Hematopoietic multipotent progenitor cell (in vitro differentiated cells): Measurements from ENCODE around the gene FOXA3. TPM values are rescaled to one million over a fixed set of nuclear protein-coding genes. Genes with fewer than 3 reads are reported as not detected.
"Not testable (repeated sequence)": the region's sequence is repeated elsewhere in the genome, so short reads cannot be mapped to it uniquely, and the experiment has no call there.

ENCODE experiments used
- DNase-seq, 3 donors: peaks; one replicate each; pipeline ENCODE4 v3.0.0-alpha.2; 2011 to 2015; ENCODE audit warnings: low read depth in 2 of 3, low spot score in 2 of 3
- total RNA-seq: library from RNA; depleted of rRNA; stranded (reverse); fragments of >200 nt; gene quantifications from one replicate; pipeline ENCODE4 v1.2.3, GENCODE V29; 2012

Gene FOXA3
- total RNA-seq, 1 donor, result 1.6 TPM

DNA sequence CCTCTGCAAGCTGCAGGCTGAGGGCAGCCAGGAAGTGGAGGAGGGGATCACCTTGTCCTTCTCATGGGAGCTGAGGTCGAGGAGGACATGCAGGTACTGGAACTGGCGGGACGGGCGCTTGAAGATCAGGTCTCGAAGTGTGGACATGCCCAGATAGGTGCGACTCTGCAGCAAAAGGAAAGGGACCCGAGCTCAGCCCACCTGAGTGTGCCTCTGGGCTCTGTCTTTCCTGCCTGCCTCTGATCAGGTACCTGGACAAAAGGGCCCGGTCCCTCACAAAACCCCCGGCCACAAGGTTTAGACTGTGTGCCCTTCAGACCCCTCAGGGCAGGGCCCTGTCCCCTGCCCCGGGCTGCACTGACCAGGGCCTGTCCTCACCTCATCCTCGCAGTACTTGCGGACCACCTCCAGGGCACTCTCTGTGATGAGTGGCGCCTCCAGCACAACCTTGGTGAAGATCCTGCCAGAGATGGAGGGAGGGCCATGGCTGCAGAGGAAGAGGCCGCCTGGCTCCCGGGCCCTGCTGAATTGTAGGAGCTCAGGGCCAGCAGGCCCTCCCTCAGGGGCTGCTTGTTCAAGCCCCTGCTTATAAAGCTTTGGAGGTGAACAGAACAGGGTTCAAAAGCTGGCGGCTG lies 36.5 kb upstream of the FOXA3 start:
- no peak for DNase-seq

DNA sequence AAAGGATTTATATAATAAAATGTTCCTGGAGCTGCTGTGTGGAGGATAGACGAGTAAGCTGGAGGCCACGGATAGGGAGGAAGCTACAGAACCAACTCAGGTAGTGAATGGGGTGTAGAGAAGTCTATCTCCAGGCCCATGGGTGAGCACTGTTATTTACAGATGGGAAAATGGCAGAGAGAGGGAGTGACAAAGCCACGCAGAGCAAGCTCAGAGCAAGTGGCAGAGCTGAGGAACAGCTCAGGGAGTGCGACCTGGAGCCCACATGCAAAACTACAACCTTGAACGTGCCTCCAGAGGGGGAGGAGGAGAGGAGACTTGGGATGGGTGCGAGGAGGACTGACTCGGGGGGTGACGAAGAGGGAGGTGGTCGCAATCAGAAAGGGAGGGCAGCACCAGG lies 35.6 kb upstream of the FOXA3 start:
- DNase-seq, result no peak

DNA sequence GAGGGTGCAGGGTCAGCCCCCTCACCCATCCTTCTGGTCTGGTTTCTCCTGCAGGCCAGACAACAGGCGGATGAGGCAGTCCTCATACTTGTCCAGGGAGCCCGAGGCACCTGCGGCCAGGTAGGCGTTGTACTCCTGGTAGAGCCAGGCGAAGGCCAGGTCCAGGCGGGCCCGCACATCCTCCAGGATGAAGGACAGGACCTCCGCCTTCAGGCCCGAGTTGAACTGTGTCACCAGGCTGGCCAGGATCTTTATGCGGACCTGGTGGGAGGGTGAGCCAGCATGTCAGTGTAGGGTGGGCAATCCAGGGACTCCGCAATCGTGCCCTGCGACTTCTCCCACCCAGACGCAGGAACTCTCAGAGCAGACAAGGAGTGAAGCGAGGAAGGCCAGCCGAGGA lies 35.2 kb upstream of the FOXA3 start:
- DNase-seq, result no peak

DNA sequence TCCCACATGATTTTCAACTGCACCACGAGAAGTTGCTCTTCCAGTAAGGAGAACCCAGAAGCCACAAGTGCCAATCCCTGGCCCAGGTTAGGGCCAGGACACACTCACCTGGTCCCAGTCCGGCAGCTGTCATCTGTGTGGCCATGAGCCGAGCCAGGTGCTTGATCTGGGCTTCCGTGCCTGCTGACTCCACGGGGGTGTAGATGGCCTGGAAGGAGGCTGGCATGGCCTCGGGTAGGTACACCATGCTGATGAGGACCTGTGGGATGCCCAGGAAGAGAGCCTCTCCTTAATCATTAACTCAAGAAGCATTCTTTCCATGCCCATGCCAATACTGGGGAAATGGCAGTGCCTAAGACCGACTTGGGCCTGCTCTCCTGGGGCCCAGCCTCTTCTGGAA lies 29.2 kb upstream of the FOXA3 start:
- no peak for DNase-seq

DNA sequence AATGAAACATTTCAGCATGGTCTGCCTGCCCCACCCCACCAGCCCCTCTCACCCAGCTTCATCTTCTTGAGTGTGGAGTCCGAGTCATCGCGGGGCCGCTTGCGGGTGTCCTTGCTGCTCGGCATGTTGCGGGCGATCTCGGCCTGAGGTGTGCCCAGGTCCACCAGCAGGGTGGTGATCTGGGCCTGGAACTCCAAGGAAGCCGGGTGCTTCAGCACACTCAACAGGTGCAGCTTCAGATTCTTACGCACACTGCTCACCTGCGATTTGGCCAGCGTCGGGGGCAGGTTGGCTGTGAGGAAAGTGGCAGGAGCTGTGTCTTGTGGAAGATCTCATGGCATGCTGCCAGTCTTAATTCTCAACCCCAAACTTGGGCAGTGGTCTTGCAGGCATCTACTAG lies 21.9 kb upstream of the FOXA3 start:
- no peak for DNase-seq

DNA sequence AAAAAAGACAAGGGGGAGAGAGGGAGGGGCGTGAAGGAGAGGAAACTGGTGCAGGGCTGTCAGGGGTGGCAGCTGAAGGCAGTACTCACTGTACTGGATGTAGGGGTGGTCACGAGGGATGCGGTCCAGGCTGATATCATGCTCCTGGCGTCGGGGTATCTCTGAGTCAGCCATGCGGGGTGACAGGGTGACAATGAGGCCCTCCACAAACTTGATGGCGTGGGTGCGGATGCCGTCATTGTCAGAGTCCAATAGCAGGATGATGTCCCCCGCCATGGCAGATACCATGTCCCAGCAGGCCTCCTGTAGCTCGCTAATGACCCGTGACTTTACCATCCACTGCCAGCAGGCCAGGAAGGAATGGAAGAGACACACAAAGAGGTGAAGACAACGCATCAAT lies 16.5 kb upstream of the FOXA3 start:
- no peak for DNase-seq

DNA sequence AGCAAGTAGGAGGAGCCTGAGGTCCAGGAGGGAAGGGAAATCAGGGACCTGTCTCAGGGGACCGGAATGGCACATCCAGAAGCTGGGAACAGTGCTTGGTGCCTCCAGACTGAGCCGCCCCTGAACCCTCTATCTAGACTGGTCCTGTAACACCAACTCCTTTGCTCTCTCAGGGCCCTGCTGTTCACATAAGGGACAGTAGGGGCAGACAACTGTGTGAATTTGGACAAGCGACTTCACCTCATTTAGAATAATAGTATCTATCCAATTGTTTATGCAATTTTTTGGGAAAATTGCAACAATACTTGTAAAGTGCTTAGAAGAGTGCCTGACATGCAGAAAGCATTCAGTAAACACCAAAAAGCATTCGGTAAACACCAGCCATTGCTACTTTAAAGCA lies 15.2 kb upstream of the FOXA3 start:
- DNase-seq, result no peak

DNA sequence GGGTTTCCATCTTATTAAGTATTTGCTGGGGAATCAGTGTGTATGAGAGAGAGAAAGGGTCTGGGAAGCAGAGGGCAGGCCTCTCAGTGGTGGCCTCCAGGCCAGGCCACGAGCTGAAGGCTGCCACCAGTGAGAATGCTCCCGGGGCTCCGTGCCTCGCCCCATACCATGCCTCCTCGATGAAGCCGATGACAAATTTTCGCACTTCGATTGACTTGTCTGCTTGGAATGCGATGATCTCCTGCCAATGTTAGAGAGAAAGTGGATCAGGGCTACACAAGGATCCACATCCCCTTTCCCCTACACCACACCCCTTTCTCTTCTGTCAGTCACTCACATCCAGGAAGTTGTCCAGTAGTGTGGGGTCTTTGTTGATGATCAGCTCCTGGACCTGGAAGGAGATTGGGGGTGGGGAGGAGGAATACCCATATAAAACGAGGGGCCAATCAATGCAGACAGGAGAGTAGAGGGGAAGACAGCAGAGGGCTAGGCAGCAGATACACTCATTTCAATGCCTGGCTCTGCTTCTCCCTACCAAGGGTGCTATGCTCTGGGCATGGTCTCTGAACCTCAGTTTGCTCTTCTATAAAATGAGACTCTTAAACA lies 11.9 kb upstream of the FOXA3 start:
- no peak for DNase-seq

DNA sequence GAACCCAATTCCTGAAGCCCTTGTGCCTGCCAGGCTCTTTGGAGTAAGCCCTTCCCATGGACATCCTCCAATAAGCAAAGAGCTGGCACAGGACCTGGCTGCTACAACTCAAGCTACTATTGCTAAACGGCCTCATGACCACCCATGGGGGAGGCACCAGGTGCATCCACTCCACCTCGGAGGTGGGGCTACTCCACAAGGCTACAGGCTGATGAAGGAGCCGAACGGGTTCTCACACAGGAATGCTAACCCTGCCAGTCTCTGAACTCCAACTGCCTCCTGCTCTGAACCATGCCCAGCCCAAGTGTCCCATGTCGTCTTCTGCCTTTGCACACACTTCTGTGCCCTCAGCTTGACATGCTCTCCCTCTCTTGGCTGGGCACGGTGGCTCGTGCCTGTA lies 11.1 kb upstream of the FOXA3 start:
- no peak for DNase-seq

DNA sequence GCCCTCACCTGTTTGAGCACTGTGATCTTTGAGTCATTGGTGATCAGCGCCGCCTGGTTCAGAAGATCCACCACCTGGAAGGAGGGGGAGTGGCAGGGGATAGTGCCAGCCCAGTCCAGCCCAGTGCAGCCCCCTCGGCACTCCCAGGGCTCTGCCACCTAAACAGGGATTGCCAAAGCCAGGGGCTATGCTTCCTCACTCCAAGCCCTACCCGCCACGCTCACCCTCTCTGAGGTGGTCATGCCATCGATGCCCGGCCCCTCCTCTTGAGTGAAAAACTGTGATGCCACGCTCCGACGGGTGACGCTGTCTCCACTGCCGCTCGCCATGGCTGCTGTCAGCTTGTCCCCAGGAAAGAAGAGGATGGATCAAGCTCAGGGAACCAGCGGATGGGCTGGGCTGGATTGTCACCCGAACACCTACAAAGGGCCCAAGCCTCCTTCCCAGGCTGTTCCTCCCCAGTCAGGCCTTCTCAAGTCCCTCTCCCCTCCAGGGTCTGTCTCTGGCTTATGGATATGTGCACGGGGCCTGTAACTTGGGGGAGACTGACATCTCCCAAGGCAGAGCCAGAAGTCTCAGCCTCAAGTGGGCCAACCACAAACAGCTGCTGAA lies 9.9 kb upstream of the FOXA3 start:
- no peak for DNase-seq

DNA sequence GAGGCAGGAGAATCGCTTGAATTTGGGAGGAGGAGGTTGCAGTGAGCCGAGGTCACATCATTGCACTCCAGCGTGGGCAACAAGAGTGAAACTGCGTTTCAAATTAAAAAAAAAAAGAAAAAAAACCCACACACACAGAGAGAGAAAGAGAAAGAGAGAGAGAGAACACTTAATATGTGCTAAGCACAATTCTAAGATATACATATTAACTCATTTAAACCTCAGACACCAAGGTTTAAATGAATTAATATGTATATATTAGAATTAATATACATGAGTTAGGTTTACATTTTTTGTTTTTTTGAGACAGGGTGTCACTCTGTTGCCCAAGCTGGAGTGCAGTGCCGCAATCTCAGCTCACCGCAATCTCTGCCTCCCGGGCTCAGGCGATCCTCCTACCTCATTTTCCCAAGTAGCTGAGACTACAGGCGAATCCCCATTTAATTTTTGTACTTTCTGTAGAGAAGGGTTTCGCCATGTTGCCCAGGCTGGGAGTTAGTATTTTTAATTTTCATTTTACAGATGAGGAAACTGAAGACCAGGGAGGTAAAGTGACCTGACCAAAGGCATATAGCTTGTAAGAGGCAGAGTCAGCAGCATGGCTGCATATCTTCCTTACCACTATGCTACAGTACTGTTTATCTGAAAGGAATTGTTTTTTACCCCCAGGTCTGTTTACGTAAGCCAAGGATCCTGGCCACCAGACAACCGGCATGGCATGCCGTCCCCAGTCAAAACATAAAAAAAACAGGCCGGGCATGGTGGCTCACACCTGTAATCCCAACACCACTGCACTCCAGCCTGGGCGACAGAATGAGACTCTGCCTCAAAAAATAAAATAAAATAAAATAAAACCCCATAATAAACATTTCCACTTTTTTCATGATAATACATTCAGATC lies 3.5 kb upstream of the FOXA3 start:
- no peak for DNase-seq

DNA sequence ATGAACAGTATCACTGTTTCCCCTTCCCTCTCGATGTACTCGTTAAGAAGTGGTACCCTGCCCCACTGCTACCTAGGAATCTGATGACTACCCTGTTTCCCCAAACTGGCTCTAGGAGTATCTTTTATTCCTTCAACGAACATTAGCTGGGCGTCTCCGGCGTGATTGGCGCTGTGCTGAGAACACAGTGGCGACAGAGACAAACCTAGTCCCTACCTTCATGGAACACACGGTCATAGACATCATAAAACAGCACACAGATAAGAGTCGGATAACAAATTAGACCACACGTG lies 1.9 kb upstream of the FOXA3 start:
- no peak for DNase-seq

DNA sequence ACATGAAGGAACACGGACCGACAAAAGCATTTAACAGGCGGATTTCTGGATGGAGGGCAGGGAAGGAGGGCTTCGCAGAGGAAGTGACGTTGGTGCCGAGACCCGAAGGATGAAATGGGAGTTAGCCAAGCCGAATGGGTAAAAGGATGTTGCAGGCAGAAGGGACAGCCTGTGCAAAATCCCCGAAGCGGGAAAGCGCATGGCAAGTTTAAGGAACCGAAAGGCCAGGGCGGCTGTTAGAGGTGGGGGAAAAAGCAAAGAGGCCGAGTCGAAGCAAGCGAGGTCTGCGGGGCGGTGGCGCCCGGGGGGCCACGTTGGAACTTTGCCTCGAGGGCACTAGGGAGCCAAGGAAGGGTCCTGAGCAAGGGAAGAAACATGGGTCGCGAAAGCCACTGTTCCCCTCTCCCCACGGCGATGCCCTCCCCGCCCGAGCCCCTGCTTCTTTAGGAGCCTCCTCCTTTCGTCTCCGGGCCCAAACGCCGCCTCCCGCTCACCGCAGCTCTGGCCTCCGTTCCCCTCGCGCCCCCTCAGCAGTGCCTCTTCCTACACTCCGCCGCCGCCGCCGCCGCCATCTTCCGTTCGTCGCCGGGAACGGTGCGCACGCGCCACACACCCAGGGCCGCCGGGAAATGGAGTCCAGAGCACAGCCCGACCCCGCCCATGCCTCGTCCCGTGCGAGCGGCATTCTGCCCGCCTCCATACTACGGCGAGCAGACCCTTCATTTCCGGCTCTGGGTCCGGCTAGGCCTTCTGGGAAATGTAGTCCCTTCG lies 1.4 kb upstream of the FOXA3 start, which contains the start of gene SYMPK:
Gene SYMPK (minus strand): TSS at position 584 of the 771 bp plus-strand sequence. CDS start 8,652 bp downstream, outside the sequence.
- DNase-seq, result peak; percentile 93 to 99 (median 98)

DNA sequence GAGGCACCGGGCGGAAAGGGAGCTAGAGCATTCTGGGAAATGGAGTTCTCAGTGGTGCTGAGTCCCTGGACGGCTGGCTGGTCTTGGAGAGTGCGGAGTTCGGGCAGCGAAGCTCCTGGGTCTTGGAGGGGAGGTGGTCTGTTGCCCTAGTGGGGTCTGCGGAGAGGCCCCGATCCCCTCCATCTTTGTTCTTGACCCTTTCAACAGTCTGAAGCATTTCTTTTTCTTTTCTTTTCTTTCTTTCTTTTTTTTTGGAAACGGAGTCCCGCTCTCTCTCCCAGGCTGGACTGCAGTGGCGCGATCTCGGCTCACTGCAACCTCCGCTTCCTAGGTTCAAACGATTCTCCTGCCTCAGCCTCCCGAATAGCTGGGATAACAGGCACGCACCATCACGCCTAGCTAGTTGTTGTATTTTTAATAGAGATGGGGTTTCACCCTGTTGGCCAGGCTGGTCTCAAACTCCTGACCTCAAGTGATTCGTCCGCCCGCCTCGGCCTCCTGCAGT lies 739 bp upstream of the FOXA3 start:
- no peak for DNase-seq

DNA sequence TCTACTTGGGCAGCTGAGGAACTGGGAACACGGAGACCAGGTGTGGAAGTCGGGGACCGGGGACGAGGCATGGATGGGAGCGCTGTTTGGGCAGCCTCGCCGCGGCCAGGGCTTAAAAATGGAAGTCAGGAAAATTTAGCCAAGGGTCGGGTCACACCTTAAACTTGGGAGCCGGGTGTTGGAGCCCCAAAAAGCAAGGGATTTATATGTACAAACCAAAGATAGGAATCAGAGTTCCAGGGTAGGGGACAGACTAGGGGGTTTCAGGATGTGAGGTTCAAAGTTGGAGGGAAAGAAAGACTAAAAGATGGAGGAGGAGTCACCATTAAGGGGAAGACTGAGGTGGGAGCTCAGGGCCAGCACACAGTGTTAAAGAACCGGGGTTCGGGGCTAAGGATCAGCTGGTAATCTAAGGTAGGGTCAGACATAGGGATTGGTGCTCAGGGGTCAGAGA lies 530 bp downstream of the FOXA3 start:
- DNase-seq, result no peak

DNA sequence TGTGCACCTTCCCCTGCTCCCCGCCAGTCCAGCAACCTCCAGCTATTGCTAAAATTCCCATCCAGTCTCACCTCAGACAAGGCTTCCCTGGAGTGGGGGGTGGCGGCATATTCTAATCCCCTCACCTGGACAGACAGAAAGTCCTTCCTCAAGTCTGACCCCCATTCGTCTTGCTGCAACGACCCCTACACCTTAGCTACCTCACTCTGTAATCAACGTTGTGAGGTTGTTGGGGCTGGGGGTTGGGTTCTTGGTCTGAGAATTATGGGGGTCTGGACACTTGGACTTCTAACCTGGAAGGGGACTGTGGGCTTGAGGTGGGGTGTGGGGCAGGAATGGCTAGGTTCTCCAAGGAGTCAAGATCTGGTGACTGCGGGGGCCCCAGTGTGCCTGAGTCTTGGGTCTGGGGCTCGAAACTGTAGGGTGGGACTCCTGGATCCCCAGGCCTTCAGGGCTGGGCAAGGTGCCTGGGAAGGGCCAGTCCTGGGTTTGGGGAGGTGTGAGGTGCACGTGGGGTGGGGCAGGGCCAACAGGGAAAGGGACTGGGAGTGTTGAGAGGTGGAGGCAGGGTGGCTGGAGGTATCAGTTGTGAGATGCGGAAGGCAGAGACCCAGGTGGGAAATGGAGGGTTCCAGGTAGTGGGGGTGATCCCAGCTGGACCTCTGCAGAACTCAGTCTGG lies 1.3 kb downstream of the FOXA3 start:
- DNase-seq, result no peak

DNA sequence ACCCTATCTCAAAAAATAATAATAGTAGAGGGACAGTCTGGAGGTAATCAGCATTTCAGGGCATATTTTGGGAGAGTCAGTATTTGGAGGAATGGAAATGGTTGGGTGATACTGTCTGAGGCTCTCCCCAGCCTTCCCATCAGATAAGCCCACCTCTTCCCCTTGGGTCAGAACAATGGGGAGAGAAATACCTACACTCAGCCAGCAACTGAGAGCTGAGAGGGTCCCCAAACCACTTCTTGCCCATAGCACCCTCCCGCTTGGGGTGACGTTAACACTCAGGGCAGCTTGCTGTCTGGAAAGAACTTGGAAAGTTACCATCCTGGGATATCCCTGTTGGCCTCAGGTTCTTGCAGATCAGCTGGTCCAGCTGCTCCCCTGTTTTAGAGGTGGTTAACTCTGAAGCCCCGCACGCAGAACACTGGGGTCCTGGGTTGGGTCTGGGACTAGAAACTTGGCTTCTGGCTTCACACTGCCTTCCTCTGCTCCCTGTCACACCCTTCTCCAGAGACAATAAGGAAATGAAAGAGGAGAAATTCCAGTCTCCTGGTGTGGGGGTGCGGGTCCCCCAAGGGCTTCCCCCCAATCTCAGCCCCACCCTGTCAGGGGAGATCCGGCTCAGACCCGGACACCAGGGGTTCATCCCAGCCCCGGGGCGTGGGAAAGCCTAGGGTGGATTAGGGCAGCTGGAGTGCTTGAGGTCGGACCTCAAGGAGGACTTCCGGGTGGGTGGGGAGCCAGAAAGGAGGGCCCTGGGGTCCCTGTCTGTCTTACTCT lies 2.5 kb downstream of the FOXA3 start:
- no peak for DNase-seq

DNA sequence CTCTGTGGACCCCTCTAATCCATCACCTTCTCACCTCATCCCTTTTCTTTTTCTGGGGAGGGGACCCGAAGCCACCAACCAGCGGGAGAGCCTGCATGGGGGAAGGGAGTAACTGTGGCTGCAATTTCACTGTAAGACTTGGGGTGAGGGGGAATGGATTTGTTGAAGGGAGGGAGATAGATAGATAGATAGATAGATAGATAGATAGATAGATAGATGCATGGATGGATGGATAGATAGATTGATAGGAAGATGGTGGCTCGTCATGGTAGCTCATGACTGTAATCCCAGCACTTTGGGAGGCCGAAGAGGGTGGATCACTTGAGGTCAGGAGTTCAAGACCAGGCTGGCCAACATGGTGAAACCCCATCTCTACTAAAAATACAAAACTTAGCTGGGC lies 3.1 kb downstream of the FOXA3 start:
- DNase-seq, result not testable (repeated sequence)

DNA sequence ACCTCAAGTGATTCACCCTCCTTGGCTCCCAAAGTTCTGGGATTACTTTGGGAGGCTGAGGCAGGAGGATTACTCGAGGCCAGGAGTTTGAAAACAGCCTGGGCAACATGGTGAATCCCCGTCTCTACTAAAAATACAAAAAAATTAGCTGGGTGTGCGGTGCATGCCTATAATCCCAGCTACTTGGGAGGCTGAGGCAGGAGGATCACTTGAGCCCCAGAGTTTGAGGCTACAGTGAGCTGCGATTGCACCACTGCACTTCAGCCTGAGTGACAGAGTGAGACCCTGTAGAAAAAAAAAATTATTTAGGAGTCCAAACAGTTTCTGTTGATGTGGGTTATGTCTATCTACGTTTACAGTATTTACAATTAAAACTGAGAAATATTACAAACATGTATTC lies 6.7 kb downstream of the FOXA3 start:
- no peak for DNase-seq
